ENCODE results near the gene ZNF718.
"Not testable (repeated sequence)": the region's sequence is repeated elsewhere in the genome, so short reads cannot be mapped to it uniquely, and the experiment has no call there.

ZNF718 gene

DNA sequence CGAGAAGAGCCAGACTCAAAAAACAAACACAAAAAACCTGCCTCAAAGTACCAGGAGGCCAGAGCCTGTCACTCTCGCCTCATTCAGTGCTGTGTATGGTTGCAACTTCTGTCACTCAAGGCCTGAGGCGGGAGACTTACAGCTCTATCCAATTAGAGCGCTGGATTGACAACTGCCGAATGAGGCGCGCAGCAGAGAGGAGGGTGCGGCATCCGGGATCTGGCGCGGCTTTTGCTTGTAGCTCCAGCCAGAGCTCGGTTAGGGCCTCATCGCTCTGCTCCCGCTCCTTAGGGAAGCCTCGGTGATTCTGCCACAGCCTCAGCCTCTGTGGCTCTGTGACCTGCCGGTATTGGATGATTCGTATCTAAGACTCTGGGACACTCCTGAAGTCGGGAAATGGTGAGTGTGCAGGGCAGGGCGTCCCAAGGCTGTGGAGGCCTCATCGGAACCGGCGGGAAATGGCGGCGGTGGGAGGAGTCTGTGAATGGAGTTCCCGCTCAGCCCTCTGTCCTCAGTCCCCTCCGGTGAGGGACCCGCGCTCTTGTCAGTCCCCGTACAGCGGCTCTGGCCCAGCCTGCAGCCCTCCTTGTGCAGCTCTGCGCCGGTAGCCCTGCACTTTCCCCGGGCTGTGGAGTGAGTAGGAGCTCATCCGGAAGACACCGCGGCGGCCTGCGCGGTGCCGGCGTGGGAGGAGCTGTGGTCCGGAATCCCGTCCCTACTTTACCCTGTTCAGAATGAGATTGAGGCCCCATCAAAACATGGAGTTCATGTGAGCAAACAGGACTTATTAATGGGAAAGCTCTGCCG, at the start of gene ZNF718:
Gene ZNF718, plus strand, starts transcription at position 227 of the 807 bp plus-strand sequence. Its CDS starts 170 bp downstream, at position 397.
- DNase-seq (ENCODE audit: low read depth), result peak; percentile 93

DNA sequence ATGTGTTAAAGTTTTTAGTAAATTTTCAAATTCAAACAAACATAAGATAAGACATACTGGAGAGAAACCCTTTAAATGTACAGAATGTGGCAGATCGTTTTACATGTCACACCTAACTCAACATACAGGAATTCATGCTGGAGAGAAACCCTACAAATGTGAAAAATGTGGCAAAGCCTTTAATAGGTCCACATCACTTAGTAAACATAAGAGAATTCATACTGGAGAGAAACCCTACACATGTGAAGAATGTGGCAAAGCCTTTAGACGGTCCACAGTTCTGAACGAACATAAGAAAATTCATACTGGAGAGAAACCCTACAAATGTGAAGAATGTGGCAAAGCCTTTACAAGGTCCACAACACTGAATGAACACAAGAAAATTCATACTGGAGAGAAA, 38.4 kb upstream of the ZNF718 start:
- no peak for DNase-seq (ENCODE audit: low read depth)

DNA sequence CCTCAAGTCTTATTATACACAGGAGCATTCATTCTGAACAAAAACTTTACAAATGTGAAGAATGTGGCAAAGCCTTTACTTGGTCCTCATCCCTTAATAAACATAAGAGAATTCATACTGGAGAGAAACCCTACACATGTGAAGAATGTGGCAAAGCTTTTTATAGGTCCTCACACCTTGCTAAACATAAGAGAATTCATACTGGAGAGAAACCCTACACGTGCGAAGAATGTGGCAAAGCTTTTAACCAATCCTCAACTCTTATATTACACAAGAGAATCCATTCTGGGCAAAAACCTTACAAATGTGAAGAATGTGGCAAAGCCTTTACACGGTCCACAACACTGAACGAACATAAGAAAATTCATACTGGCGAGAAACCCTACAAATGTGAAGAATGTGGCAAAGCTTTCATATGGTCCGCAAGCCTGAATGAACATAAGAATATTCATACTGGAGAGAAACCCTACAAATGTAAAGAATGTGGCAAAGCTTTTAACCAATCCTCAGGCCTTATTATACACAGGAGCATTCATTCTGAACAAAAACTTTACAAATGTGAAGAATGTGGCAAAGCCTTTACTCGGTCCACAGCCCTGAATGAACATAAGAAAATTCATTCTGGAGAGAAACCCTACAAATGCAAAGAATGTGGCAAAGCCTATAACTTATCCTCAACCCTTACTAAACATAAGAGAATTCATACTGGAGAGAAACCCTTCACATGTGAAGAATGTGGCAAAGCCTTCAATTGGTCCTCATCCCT, 37.6 kb upstream of the ZNF718 start:
- DNase-seq (ENCODE audit: low read depth), result not testable (repeated sequence)

DNA sequence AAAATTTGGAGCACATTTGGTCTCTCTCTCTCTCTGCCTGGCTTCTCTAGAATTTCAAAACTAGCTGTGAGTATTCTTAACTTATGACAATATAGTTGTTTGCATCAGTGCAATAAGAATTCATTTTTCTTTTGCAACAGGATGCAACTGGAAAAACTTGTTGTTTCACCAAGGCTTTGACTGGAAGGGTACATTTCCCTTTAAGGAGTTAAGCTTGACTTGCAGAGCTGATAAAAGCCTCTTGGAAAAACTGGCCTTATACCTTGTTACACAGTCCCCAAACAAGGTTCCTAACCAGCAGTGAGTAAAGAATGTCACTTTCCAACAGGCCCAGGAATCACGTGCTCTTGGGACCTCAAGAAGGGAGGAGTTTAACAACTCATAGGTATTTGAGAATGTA, 25.9 kb upstream of the ZNF718 start:
- DNase-seq (ENCODE audit: low read depth), result no peak

DNA sequence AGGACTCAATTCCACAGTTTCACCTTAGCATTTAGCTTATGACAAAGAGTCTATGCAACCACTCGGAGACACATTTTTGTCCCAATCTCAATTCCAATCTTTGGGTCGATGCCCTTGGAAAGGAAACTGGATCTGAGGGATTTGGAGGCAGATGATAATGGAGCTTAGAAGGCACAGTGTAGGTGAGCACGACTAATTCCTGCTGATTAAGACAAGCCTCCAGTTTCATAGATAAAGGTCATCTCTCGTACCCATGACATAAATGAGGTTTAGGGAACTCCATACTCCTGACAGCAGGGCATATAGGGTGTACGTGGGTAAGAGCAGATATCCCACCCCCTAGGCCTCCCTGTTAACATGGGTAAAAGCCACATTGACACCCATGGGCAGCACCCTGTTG, 24.4 kb upstream of the ZNF718 start:
- DNase-seq (ENCODE audit: low read depth), result no peak

DNA sequence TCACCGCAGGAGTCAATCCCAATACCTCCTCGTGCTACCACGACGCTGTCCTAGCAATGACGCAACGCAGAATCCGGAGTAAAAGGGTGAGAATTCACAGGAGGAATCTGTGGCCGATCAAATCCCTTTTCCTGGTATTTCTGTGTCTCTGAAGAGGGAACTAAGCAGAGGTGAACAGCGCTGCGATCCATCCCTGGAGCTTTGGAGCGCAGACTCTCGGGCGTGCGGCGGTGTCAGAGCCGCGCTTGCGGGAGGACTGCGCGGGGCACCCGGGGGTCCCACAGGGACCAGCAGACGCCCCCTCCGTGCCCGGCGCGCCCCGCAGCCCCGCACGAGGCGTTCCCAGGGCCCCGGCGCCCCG, 17.2 kb upstream of the ZNF718 start:
- DNase-seq (ENCODE audit: low read depth), result no peak

DNA sequence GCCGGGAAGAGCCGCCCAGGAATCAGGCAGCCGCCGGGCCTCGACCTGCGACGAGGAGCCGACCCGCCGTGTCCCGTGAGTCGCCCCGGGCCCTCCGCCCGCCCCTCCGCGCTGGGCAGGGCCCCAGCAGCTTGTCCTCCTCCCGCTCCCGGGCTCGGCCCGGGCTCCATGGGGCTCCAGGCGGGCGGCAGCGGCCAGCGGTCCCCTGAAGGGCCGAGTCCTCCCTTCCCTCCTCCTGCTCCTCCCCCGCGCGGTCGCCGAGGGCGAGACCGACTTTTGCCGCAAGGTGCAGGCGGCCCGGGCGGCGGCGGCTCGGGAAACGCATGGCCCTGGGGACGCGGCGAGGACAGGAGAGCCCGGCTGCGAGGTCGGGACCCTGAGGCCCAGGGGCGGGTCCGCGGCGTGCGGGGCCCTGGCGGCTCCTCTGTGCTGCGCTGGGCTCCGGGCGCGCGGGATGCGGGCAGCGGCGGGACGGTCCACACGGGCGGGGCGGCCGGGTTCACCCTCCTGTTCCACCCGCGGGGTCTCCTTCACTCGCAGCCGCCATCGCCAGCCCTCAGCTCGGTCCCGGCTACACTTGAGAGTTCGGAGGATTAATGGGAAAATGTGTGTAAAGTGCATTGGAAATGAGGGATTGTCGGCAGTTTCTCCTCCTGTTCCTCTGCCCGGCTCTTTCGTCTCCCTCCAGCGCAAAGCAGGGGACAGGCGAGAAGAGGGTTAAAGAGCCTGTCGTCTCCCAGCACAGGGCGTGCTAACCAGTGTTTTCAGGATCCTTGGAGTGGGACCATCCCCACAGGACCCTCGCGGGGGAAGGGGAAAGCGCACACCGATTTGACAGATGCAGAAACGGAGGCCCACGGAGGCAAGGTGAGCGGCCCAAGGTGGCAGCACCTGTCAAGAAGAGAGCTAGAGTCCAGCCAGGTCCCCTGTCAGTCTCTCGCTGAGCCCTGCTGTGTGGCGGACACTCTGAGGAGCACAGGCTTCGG, 16.6 kb upstream of the ZNF718 start:
- DNase-seq (ENCODE audit: low read depth), result no peak

DNA sequence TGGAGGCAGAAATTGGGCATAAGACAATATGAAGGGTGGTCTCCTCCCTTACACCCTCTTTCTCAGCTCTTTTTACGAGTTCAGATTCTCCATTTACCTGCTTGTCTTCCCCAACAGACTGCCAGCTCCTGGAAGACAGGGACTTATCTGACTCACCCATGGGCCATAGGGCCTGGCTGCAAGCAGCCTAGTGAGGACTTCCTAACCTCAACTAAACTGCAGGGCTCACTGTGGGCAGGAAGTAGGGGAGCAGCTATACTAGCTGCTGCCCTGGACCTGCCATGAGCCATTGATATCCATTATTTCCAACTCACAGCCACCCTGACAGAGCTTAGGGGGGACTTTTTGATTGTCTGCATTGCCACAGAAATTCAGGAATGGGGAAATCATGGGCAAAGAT, 11.5 kb upstream of the ZNF718 start:
- no peak for DNase-seq (ENCODE audit: low read depth)

DNA sequence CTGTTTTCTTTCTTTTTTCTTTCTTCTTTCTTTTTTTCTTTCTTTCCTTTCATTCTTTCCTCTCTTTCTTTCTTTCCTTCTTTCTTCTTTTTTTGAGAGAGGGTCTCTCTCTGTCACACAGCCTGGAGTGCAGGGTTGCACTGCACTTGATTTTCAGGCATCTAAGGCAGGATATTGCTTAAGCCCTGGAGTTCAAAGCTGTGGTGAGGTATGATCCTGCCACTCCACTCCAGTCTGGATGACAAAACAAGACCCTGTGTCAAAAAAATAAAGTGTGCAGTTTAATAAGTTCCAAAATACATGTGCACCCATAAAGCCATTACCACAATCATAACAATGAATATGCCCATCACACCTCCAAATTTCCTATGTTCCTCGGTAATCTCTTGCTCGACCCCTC, 10.6 kb upstream of the ZNF718 start:
- no peak for DNase-seq (ENCODE audit: low read depth)

DNA sequence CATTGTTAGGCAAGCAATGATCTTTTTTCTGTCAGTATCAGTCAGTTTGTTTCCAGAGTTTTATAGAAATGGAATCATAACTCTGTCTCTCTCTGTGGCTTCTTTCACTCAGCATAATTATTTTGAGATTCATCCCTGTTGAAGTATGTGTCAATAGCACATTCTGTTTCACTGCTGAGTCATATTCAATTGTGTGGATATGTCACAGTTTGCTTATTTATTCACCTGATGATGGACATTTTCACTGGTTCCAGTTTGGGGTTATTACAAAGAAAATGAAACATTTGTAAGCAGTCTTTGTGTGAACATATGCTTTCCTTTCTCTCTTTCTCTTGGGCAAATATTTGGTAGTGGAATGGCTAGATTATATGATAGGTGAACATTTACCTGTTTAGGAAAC, 10.2 kb upstream of the ZNF718 start:
- no peak for DNase-seq (ENCODE audit: low read depth)

DNA sequence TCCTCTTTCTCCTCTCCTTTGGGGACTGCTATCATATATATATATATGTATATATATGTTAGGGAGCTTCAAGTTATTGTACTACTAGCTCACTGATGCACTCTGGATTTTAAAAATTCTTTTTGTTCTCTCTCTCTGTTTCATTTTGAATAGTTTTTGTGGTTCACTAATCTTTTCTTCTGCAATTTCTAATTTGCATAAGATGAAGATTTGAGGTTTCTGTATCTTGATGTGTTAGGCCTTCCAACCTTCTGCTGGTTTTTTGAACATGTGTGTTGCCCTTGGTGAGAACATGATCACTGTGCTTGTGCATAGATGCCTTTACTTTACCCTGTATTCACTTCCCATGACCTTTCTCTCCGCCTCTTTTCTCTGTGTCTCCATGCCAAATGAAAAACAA, 7.8 kb upstream of the ZNF718 start:
- DNase-seq (ENCODE audit: low read depth), result no peak

DNA sequence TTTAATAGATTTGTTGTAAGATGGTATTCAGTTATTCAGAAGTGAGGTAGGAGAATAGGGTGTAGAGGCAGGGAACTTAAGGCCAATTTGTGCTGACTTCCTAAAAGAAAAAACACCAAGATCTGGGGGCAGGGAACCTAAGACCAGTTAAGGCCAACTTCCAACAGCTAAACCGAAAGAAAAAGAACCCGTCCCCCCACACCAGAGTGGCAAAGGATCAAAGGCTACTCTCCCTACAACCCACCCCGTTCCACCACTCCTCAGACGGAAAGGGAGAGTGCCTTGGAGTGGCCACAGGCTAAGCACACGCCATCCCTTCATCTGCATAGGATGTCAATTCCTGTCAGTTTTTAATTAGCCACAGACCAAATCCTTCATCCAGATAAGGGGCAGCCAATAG, 3.7 kb upstream of the ZNF718 start:
- no peak for DNase-seq (ENCODE audit: low read depth)

DNA sequence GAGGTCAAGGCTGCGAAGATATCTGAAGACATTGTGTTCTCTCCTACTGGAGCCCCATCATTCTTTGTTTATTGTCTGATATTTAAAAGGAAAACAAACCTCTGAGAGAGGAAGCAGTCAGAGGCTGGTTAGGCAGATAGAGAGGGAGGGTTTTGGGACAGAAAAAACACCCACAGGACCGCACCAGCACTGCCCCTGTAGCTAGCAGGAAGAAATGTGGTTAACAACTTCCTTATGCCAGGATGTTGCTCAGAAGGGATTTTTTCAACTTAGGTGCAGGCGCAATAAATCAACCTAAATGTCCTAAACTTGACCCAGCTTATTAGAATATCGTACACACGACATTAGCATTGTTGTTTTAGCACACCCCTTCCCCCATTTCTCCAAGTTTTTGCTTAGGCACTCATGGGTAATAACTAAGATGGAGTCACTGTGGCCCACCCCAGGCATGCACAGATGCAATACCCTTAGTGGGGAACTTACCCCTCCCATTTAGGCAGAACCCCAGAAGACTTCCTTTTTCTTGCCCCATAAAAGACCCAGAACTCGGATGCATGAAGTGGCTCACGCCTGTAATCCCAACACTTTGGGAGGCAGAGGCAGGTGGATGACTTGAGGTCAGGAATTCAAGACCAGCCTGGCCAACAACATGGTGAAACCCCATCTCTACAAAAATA, 2.8 kb upstream of the ZNF718 start:
- DNase-seq (ENCODE audit: low read depth), result no peak

DNA sequence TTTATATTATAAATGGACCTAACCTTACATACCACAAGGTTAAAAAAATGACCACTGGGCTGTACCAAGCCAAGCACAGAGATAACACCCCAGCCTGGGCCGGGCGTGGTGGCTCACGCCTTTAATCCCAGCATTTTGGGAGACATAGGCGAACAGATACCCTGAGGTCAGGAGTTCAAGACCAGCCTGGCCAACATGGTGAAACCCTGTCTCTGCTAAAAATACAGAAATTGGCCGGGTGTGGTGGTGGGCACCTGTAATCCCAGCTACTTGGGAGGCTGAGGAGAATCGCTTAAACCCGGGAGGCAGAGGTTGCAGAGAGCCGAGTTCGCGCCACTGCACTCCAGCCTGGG, 403 bp upstream of the ZNF718 start:
- not testable (repeated sequence) for DNase-seq (ENCODE audit: low read depth)

DNA sequence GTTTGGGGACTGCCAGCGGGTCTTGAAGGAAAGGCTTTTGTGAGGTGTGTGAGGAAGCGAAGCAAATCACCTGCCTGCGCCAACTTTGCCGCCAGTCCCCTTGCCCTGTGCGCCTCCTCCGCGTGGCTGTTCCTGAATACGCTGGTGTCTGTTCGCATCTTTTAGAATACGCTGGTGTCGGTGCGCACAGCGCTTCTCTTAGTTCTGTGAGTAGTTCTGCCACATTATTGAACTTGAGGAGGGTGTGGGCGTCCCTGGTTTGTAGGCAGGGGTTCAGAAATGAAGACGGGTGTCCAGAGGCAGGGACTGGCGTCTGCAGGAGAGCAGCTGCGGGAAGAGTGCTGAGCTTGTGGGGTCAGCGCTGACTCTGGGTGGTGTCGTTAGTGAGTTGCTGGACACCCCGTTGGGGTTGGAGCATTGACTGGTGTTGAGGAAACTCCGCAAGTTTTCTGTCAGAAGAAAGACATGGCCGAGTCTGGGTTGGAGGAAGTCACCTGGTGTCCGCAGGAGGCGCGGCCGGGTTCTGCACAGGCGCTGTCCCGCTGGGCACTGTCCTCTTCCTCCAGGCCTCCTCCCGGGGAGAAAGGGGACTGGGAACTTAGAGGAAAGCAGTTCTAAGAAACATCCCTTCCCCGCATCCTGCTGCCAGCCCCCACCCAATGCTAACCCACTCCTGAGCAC, 930 bp downstream of the ZNF718 start:
- DNase-seq (ENCODE audit: low read depth), result peak; percentile 16

DNA sequence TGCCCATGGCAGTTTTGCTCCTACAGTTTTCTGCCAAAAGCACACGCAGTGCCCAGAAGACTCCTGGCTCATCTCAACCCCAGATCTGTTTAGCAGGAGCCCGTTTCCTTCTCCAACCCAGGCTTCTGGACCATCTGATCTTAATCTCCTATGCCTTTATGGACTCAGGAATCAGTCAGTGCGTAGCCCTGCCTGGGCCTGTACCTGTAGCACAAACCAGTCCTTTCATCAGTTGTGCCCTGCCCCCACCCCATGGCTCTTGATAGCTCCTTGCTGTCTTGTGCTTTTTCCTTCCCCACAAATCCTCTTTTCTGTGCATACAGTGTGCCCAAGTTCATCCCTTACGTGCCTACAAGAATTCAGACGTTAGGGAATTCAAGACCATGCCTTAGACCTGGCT, 1.5 kb downstream of the ZNF718 start:
- no peak for DNase-seq (ENCODE audit: low read depth)

DNA sequence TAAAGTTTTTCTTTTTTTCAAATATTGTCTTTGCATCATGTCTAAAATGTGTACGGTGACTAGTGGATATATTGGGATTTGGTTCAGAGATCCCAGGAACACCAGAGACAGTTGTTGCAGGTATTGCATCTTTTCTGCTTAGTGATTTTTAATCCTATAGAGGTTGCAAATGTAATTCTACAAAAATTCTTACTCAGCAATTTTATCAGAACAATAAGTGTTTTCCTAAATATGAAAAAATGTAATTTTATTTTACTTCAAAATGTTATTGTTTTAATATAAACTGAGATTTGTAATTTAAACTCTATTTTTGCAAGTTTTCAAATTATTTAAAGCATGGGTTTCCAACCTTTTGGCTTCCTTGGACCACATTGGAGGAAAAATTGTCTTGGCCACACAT, 8.2 kb downstream of the ZNF718 start:
- no peak for DNase-seq (ENCODE audit: low read depth)

DNA sequence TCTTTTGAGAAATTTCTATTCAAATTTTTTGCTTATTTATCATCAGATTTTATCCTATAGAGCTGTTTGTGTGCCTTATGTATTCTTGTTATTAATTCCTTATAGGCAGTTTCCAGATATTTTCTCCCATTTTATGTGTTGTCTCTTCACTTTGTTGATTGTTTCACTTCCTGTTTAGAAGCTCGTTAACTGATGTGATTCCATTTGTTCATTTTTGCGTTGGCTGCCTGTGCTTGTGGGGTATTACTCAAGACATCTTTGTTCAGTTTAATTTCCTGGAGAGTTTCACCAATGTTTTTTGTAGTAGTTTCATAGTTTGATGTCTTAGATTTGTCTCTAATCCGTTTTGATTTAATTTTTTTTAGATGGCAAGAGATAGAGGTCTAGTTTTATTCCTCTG, 14.6 kb downstream of the ZNF718 start:
- no peak for DNase-seq (ENCODE audit: low read depth)

DNA sequence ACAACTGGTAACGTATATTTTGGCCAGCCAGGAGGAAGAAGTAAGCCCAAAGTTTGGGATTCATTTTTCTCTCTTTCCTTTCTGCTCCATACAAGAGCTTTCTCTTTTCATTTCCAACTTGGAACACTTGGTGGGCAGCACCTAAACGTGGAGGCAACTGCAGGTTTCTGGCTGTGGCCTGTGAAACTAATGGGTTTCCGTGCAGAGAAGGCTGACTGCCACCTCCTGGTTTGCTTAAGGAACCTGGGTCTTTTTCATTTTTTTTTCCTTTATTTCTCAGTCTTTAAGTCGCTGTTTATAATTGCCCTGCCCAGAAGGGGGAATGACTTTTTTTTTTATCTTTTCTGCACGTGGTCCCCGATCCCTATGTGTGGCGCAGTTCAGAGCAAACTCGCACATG, 15.4 kb downstream of the ZNF718 start:
- DNase-seq (ENCODE audit: low read depth), result no peak

DNA sequence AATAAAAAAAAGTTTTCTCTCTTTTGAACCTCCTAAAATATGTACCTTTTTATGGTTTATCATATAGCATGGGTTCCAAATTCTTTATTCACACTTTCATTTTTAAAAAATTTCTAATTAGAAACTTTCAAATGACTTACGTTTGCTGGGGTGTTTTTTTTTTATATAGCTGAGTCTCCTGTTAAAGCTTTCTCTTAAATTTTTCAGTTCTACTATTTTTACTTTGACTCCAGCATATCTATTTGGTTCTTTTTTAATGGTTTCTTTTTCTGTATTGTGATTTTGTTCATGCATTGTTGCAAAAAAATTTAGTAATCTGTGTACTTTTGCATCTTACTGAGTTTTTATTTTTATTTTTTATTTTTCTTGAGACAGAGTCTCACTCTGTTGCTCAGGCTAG, 22.3 kb downstream of the ZNF718 start:
- no peak for DNase-seq (ENCODE audit: low read depth)

DNA sequence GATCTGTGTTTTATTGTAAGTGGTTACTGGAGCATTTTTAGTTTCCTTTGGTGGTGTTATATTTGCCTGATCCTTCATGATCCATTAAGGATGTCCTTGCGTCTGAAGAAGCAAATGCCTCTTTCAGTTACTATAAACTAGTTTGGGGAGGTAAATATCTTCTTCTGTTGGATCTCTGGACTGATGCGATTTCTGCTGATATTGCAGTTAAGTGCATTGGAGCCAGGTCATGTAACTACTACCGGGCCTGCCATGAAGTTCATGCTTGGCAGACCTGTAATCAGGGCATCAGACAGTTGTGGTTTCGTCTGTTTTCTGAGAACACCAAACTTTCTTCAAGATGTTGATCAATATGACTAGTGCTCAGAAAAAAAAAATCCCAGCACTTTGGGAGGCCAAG, 22.9 kb downstream of the ZNF718 start:
- no peak for DNase-seq (ENCODE audit: low read depth)

All from EH (cell line).